ENCODE results near the gene ZBTB8OS. TPM values are rescaled to one million over a fixed set of nuclear protein-coding genes. Genes with fewer than 3 reads are reported as not detected.
"Not testable (repeated sequence)": the region's sequence is repeated elsewhere in the genome, so short reads cannot be mapped to it uniquely, and the experiment has no call there.

The ZBTB8OS gene
- total RNA-seq, 1 donor, result 34.6 TPM

DNA sequence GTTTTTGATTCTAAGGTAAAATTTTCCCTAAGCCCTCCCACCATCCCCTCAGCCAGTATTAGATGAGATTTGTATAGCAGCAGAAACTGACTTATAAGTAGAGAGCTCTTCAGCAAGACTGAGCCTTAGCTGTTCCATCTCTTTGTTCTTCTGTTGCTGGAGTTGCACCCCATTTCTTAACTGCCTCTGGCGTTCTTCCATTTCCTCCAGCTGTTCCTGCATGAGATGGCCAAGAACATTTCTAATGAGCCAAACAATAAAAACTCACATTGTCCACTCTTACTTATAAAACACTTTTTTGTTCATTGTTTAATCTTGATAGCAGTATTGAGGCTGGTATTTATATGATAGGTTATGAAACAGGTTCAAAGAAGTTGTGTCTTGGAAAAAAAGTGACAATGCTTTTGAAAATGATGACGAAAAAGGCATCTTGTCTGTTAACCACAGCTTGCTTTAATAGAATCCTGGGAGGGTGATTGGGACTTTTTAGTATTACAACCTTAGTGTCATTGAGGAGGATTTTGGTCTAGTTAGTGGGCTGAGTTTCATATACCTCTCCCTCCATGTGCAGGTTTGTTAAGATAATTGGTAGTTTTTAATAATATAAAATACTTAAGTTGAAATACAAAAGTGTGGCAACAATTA is 33.9 kb upstream of the ZBTB8OS start:
- no peak overlapping the region for H3K4me3 ChIP-seq (ENCODE audit: low read depth, low read length)
- no peak for TF ChIP-seq CTCF (IDR thresholded peaks at IDR 0.05; ENCODE audit: insufficient read depth, low read length)
- peak; percentile 93 for DNase-seq (ENCODE audit: low read depth)

DNA sequence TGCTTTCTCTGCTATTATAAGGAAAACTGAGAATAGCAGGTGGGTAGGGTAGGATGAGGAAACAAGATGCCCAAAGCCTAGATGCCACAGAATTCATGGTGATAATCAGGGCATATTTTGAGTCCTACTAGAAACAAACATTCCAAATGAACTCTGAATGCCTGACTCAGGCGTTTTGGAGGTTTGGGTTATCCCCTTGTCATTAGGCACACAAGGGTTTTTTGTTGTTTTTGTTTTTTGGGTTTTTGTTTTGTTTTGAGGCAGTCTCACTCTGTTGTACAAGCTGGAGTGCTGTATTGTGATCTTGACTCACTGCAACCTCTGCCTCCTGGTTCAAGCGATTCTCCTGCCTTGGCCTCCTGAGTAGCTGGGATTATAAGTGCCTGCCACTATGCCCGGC is 33.0 kb upstream of the ZBTB8OS start:
- TF ChIP-seq CTCF (IDR thresholded peaks at IDR 0.05; ENCODE audit: insufficient read depth, low read length), result no peak
- no peak overlapping the region for H3K4me3 ChIP-seq (ENCODE audit: low read depth, low read length)

GRCh38 chr1:32681999-32682398 is 31.6 kb upstream of the ZBTB8OS start:
- DNase-seq (ENCODE audit: low read depth), result no peak
- H3K4me3 ChIP-seq (ENCODE audit: low read depth, low read length), result no peak overlapping the region
- no peak for TF ChIP-seq CTCF (IDR thresholded peaks at IDR 0.05; ENCODE audit: insufficient read depth, low read length)

More for the DNA sequence above, 33.0 kb upstream of the ZBTB8OS start:
- no peak for DNase-seq (ENCODE audit: low read depth)

DNA sequence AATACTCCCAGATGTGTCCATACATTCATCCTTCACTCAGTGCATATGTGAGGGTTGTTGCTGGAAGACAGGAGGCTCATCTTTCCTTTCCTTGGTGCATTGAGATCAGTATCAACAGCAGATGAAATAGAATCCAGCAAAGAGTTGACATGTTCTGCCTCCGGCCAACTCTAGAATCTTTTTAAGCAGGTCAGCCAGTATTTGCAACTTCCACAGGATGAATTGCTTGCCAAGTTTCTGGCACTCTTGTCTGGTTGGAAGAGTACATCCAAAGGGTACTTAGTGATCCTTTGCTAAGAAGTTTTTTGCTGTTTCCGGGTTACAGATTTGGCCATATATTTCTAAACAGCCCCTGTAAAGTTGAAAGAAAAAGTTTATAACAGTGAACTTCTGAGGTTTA is 31.2 kb upstream of the ZBTB8OS start:
- no peak overlapping the region for H3K4me3 ChIP-seq (ENCODE audit: low read depth, low read length)
- no peak for TF ChIP-seq CTCF (IDR thresholded peaks at IDR 0.05; ENCODE audit: insufficient read depth, low read length)
- DNase-seq (ENCODE audit: low read depth), result peak; percentile 72

GRCh38 chr1:32680642-32681041 is 30.3 kb upstream of the ZBTB8OS start:
- H3K4me3 ChIP-seq (ENCODE audit: low read depth, low read length), result no peak overlapping the region
- DNase-seq (ENCODE audit: low read depth), result no peak
- TF ChIP-seq CTCF (IDR thresholded peaks at IDR 0.05; ENCODE audit: insufficient read depth, low read length), result no peak

DNA sequence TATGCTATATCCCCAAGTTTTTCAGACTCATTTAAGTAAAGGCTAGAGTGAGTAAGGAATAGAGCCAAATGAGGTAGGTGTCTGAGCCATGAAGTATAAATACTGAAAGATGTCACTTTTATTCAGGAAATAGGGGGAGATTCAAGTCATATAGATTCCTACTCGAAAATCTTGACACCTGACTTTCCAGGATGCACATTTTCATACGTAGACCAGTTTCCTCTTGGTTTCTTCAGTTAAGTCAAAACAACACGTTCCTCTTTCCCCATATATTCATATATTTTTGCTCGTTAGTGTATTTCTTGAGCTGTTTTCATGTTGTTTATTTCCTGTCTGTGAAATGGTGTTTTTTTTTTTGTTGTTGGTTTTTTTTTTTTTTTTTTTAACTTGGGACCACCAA is 29.6 kb upstream of the ZBTB8OS start:
- not testable (repeated sequence) for H3K4me3 ChIP-seq (ENCODE audit: low read depth, low read length); DNase-seq (ENCODE audit: low read depth)

DNA sequence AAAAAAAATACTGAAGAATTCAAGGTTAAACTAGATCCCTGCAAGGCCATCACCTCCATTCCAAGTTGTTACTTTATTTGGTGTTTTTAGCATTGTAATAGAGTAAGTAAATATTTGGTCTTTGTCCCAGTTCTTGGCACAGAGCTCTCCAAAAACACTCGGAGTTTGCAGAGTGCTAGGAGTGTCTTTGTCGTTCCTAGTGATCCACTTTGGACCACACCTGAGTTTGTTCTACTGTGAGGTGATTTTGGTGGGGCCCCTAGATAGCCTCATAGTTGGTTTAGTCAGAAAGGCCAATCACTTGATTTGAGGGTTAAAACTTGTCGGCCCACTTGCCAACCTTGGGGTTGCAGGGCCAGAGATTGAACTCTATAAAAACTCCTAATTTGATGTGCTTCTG is 26.6 kb upstream of the ZBTB8OS start:
- DNase-seq (ENCODE audit: low read depth), result no peak
- no peak for TF ChIP-seq CTCF (IDR thresholded peaks at IDR 0.05; ENCODE audit: insufficient read depth, low read length)
- H3K4me3 ChIP-seq (ENCODE audit: low read depth, low read length), result no peak overlapping the region

GRCh38 chr1:32668716-32669115 is 18.4 kb upstream of the ZBTB8OS start:
- not testable (repeated sequence) for DNase-seq (ENCODE audit: low read depth); H3K4me3 ChIP-seq (ENCODE audit: low read depth, low read length)
